H9 (cell line): ENCODE results near the gene PHF20. TPM values are rescaled to one million over a fixed set of nuclear protein-coding genes. Genes with fewer than 3 reads are reported as not detected.

Experiments
- DNase-seq: peaks from one replicate; pipeline ENCODE4 v3.0.0-alpha.2; 2017
- H2AFZ ChIP-seq: one replicate; pipeline ENCODE4 v1.6.1; 2013; ENCODE audit warnings: mild to moderate bottlenecking, low read length, control low read depth, moderate library complexity
- H2AK5ac ChIP-seq: 2 replicates; pipeline ENCODE4 v1.6.1; 2013; ENCODE audit warnings: low read length, control low read depth, mixed read lengths; ENCODE audit not compliant: insufficient read length
- H2BK120ac ChIP-seq: one replicate; pipeline ENCODE4 v1.6.1; 2013; ENCODE audit warnings: low read depth, mild to moderate bottlenecking, low read length, control low read depth, inconsistent platforms; ENCODE audit not compliant: poor library complexity, severe bottlenecking
- H2BK12ac ChIP-seq: 2 replicates; pipeline ENCODE4 v1.6.1; 2013; ENCODE audit warnings: low read length, control low read depth, mixed read lengths, low read depth; ENCODE audit not compliant: insufficient read length
- H2BK15ac ChIP-seq: 2 replicates; pipeline ENCODE4 v1.6.1; 2013; ENCODE audit warnings: low read depth, low read length, control low read depth
- H2BK20ac ChIP-seq: one replicate; pipeline ENCODE4 v1.6.1; 2013; ENCODE audit warnings: low read depth, mild to moderate bottlenecking, low read length, control low read depth, inconsistent platforms; ENCODE audit not compliant: poor library complexity, severe bottlenecking
- H2BK5ac ChIP-seq: 2 replicates; pipeline ENCODE4 v1.6.1; 2013; ENCODE audit warnings: low read length, control low read depth, mixed read lengths; ENCODE audit not compliant: insufficient read length
- H3K14ac ChIP-seq: 2 replicates; pipeline ENCODE4 v1.6.1; 2013; ENCODE audit warnings: low read length, control low read depth; ENCODE audit not compliant: insufficient read depth
- H3K18ac ChIP-seq: 2 replicates; pipeline ENCODE4 v1.6.1; 2013; ENCODE audit warnings: low read depth, mild to moderate bottlenecking, mixed read lengths, low read length, control low read depth; ENCODE audit not compliant: insufficient read length
- H3K23ac ChIP-seq: 2 replicates; pipeline ENCODE4 v1.6.1; 2013; ENCODE audit warnings: low read length, control low read depth, mixed read lengths, low read depth; ENCODE audit not compliant: insufficient read length
- H3K23me2 ChIP-seq: 2 replicates; pipeline ENCODE4 v1.6.1; 2013; ENCODE audit warnings: low read depth, mild to moderate bottlenecking, mixed read lengths, low read length, control low read depth; ENCODE audit not compliant: insufficient read length, poor library complexity, severe bottlenecking
- H3K27ac ChIP-seq: 2 replicates; pipeline ENCODE4 v1.5.1; 2013; ENCODE audit warnings: low read length, control low read depth, mixed read lengths, low read depth; ENCODE audit not compliant: insufficient read length
- H3K27me3 ChIP-seq: 2 replicates; pipeline ENCODE4 v1.6.1; 2013; ENCODE audit warnings: low read length, control low read depth, inconsistent platforms; ENCODE audit not compliant: insufficient read depth
- H3K4ac ChIP-seq: 2 replicates; pipeline ENCODE4 v1.6.1; 2013; ENCODE audit warnings: low read depth, mild to moderate bottlenecking, control low read depth, inconsistent platforms, low read length, moderate library complexity
- H3K4me1 ChIP-seq: 2 replicates; pipeline ENCODE4 v1.6.1; 2013; ENCODE audit warnings: low read length, control low read depth, inconsistent platforms; ENCODE audit not compliant: insufficient read depth
- H3K4me2 ChIP-seq: 2 replicates; pipeline ENCODE4 v1.6.1; 2013; ENCODE audit warnings: low read length, control low read depth, mixed read lengths; ENCODE audit not compliant: insufficient read length, insufficient read depth
- H3K56ac ChIP-seq: 2 replicates; pipeline ENCODE4 v1.6.1; 2013; ENCODE audit warnings: low read depth, mild to moderate bottlenecking, mixed read lengths, low read length, control low read depth; ENCODE audit not compliant: insufficient read length
- H3K79me1 ChIP-seq: 2 replicates; pipeline ENCODE4 v1.6.1; 2013; ENCODE audit warnings: low read depth, mild to moderate bottlenecking, moderate library complexity, low read length, control low read depth, inconsistent platforms; ENCODE audit not compliant: insufficient read depth, poor library complexity, severe bottlenecking
- H3K79me2 ChIP-seq: 2 replicates; pipeline ENCODE4 v1.6.1; 2013; ENCODE audit warnings: low read length, control low read depth, inconsistent platforms; ENCODE audit not compliant: insufficient read depth
- H3K9ac ChIP-seq: 2 replicates; pipeline ENCODE4 v1.6.1; 2013; ENCODE audit warnings: low read length, control low read depth, mixed read lengths; ENCODE audit not compliant: insufficient read length; ENCODE audit errors: extremely low read depth
- H3K9me3 ChIP-seq: one replicate; pipeline ENCODE4 v1.6.1; 2013; ENCODE audit warnings: low read depth, low read length, inconsistent platforms; ENCODE audit not compliant: control insufficient read depth
- H3T11ph ChIP-seq: one replicate; pipeline ENCODE4 v1.6.1; 2013; ENCODE audit warnings: mild to moderate bottlenecking, low read length, control low read depth, inconsistent platforms
- H4K20me1 ChIP-seq: one replicate; pipeline ENCODE4 v1.6.1; 2013; ENCODE audit not compliant: control insufficient read depth, insufficient read length, insufficient read depth
- H4K5ac ChIP-seq: 2 replicates; pipeline ENCODE4 v1.6.1; 2013; ENCODE audit warnings: low read depth, mild to moderate bottlenecking, mixed read lengths, low read length, control low read depth; ENCODE audit not compliant: insufficient read length
- H4K8ac ChIP-seq: replicated peaks from 2 replicates; pipeline ENCODE4 v1.6.1; 2013; ENCODE audit warnings: low read length, control low read depth, mixed read lengths, low read depth; ENCODE audit not compliant: insufficient read length
- H4K91ac ChIP-seq: 2 replicates; pipeline ENCODE4 v1.6.1; 2013; ENCODE audit warnings: low read depth, mild to moderate bottlenecking, moderate library complexity, mixed read lengths, low read length, control low read depth; ENCODE audit not compliant: insufficient read length
- H3K27ac Mint-ChIP-seq, 3 experiments: 2 replicates in 2 of 3; 3 replicates in 1 of 3; pipeline ENCODE4 v1.8.0; 2020 to 2021; ENCODE audit warnings: mixed read lengths in 3 of 3, mild to moderate bottlenecking in 1 of 3, moderate library complexity in 1 of 3
- H3K27me3 Mint-ChIP-seq: 2 replicates; pipeline ENCODE4 v1.8.0; 2021; ENCODE audit warnings: low read depth, mild to moderate bottlenecking, moderate library complexity, mixed read lengths
- H3K36me3 Mint-ChIP-seq, 3 experiments: 2 replicates in 2 of 3; 3 replicates in 1 of 3; pipeline ENCODE4 v1.8.0; 2020 to 2021; ENCODE audit warnings: low read depth in 3 of 3, mixed read lengths in 3 of 3; ENCODE audit not compliant: insufficient read depth in 1 of 3
- H3K4me1 Mint-ChIP-seq, 2 experiments: 2 replicates each; pipeline ENCODE4 v1.8.0; 2020; ENCODE audit warnings: mixed read lengths in 2 of 2
- H3K4me3 Mint-ChIP-seq, 2 experiments: 2 replicates in 1 of 2; 3 replicates in 1 of 2; pipeline ENCODE4 v1.8.0; 2020 to 2021; ENCODE audit warnings: mild to moderate bottlenecking in 2 of 2, mixed read lengths in 2 of 2, moderate library complexity in 1 of 2
- H3K9me3 Mint-ChIP-seq, 2 experiments: 2 replicates in 1 of 2; 3 replicates in 1 of 2; pipeline ENCODE4 v1.8.0; 2020; ENCODE audit warnings: mild to moderate bottlenecking in 2 of 2, mixed read lengths in 2 of 2, moderate library complexity in 1 of 2
- CTCF ChIP-seq: fragments of 200-600 bp; sonication (generic); conservative IDR thresholded peaks from 3 replicates; pipeline ENCODE4 v1.8.0; 2021; ENCODE audit warnings: antibody characterized with exemption, mild to moderate bottlenecking
- WGBS: extraction: QIAGEN DNeasy Blood & Tissue Kit; methylation state at CpG from one replicate; pipeline ENCODE4 v1.1.7; 2013; ENCODE audit warnings: missing lambda C conversion rate, low lambda C conversion rate, mixed read lengths; ENCODE audit not compliant: insufficient read length; ENCODE audit errors: extremely low coverage; 5-methylcytosine and 5-hydroxymethylcytosine counted together
- total RNA-seq: library from RNA; stranded (reverse); gene quantifications from 2 replicates; pipeline ENCODE4 v1.2.1, GENCODE V29; 2021

The PHF20 gene
- total RNA-seq, 1 experiment from 2014 or later: 50.3 TPM

DNA sequence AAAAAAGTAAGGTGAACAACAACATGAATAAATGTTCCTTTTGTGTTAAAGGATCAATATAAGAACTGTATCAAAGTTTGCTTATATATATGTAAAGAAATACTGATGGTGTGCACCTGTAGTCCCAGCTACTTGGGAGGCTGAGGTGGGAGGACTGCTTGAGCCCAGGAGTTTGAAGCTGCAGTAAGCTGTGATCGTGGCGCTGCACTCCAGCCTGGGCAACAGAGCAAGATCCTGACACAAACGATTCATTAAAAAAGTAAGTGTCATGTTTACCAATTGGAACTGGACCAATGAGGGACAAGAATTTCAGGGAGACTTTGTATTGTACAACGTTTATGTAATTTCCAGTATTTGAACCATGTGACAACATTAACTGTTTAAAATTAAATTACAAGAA, 5.0 kb upstream of the PHF20 start:
- Histone ChIP-seq H3K79me2 (no peaks in the 10 kb centered on the region), H3K18ac (no peak overlapping the region), H2BK5ac (no peak overlapping the region), H3K4ac (no peak overlapping the region), H3K9ac (no peak overlapping the region), H2AK5ac (no peak overlapping the region), H2AFZ (no peak overlapping the region), H3K4me2 (no peak overlapping the region), H2BK20ac (no peak overlapping the region), H4K20me1 (no peaks in the 10 kb centered on the region), H3K27ac (no peak overlapping the region), H3T11ph (no peak overlapping the region), H2BK12ac (no peak overlapping the region), H4K8ac (no peak overlapping the region), H3K56ac (no peak overlapping the region), H2BK15ac (no peak overlapping the region), H4K5ac (no peak overlapping the region), H3K27me3 (peaks cover 2% of the 10 kb centered on the region; the same call in 1 of the 2 replicates), H3K14ac (no peak overlapping the region), H3K23me2 (no peaks in the 10 kb centered on the region), H3K4me1 (peaks cover 7% of the 10 kb centered on the region; the same call in 1 of the 2 replicates), H2BK120ac (no peak overlapping the region), H3K79me1 (no peaks in the 10 kb centered on the region), H4K91ac (no peak overlapping the region), H3K9me3 (no peaks in the 10 kb centered on the region), H3K23ac (no peak overlapping the region)
- Mint-ChIP-seq H3K27ac (no peak overlapping the region), H3K27me3 (peaks cover 19% of the 10 kb centered on the region), H3K4me1 (peaks cover 20 to 21% of the 10 kb centered on the region in 2 experiments), H3K36me3 (peaks cover 0 to 8% (median 0%) of the 10 kb centered on the region in 3 experiments; a peak in 3 of 7 replicates), H3K4me3 (no peak overlapping the region), H3K9me3 (peaks cover 7 to 9% of the 10 kb centered on the region in 2 experiments; a peak in 1 of 5 replicates)
- no peak for TF ChIP-seq CTCF
- no CpG with 5 or more reads among the region's 4 CpGs for WGBS
- no peak for DNase-seq
